TTC549 (cell line): Measurements from ENCODE around the gene CCDC188.

Source experiments
- FAIRE-seq: peaks from 2 replicates; lab custom pipeline; 2012; peaks lifted over from hg19 to GRCh38; lab: Jason Lieb, UNC

Gene CCDC188

GRCh38 chr22:20150381-20151275, at the start of gene CCDC188:
CCDC188 (minus strand) TSS chr22:20151055; CDS start chr22:20150986, 69 bp downstream.
- FAIRE-seq, result no peak

GRCh38 chr22:20199906-20200305, 49.1 kb upstream of the CCDC188 start:
- FAIRE-seq, result no peak

GRCh38 chr22:20199413-20199842, 48.6 kb upstream of the CCDC188 start:
- FAIRE-seq, result no peak

DNA sequence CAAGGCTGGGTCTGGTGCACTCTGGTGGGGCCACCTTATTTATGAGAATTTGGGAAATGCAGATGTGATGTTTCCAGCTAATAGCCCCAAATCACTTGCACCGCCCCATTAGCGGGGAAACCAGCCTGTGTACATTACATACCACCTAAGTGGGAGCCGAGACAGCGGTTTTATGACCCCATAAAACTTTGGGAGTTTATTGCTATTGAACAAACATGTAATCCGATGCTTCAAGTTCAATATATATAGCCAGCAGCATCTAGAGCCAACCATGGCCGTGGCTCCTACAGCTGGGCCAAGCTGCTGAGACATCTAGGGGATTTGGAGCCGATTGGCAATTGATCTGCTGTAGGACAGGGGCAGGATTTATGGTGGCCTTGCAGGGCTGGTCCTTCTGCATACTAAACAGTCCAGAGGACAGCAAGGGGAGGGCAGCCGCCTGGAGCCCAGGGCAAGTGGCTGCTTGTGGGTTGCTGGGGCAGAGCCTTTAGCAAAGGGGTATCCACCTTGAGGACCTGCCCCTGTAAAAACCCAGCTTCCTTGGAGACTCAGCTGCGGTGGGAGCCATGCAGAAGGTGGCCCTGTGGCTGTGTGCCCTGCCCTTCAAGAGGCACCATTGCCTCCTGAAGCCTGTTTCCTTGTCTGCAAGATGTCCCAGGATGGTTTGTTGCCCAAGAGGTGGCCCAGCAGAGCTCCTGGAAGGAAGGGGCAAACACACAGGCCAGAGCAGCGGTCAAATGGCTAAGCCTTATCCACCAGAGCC, 47.9 kb upstream of the CCDC188 start:
- no peak for FAIRE-seq

DNA sequence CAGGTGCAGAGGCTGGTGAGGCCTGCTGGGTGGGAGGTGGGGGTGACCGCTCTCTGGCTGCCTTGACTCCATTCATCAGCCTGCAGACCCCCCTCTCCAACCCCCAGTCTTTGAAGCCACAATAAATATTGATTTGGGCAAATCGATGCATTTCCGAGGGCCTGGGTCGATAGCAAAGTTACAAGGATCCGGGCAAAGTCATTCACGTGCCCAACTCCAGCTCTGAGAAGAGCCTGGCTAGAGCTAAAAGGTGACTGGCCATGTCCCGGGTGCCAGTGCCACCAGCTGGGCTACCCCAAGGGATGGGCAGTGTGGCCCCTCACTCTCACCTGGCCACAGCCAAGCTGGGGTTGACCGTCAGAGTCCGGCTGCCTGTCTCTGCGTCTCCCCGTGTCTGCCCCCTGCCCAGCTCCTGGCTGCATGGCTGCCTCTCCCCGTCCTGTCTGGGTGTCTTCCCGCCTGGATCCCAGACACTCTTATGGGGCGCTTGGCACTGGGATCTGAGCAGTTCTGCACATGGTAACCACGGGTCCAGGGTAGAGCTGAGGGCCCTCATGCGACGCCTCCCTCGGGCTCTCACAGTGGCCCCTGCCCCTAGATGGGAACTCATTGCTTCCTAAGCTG, 46.7 kb upstream of the CCDC188 start:
- no peak for FAIRE-seq

GRCh38 chr22:20196094-20196842, 45.4 kb upstream of the CCDC188 start:
- FAIRE-seq, result no peak

DNA sequence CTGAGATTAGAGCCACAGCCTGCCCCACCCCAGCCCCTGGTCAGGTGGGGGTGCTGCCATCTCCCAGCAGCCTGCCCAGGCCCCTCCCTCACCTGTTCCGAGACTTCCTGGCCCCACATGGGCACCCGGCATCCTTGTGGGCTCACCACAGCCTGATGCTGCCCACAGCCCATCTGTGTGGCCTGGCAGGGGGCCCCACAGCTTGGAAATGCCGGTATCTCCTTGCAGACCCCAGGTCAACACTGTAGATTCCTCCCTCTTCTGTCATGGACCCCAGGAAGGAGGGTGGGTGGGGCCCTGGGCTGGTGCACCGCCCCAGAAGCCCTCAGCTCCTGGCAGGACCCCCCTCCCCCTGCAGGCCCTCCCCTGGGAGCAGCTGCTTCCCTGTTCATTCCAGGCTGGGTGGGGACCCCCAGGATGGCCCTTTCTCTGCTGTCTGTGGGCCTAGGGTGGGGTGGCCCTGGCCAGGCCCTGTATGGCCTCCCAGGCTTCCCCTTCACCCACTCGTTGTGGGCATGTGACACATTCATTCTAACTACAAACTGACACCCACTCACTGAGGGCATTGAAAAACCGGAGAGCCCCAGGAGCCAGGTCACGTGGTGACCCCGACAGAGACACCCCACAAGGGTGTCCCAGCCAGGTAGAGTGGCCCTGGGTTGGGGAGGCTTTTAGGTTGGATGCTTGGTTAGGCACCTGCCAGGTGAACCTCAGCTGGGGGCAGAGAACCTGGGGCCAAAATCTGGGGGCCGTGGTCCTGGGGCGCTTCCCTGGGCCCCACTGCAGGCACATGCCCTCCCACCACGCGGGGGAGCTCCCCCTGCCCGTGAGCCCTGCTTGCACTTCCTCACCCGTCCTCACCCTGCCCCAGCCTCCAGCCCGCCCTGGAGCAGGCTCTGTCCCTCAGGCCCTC, 44.1 kb upstream of the CCDC188 start:
- FAIRE-seq, result no peak

DNA sequence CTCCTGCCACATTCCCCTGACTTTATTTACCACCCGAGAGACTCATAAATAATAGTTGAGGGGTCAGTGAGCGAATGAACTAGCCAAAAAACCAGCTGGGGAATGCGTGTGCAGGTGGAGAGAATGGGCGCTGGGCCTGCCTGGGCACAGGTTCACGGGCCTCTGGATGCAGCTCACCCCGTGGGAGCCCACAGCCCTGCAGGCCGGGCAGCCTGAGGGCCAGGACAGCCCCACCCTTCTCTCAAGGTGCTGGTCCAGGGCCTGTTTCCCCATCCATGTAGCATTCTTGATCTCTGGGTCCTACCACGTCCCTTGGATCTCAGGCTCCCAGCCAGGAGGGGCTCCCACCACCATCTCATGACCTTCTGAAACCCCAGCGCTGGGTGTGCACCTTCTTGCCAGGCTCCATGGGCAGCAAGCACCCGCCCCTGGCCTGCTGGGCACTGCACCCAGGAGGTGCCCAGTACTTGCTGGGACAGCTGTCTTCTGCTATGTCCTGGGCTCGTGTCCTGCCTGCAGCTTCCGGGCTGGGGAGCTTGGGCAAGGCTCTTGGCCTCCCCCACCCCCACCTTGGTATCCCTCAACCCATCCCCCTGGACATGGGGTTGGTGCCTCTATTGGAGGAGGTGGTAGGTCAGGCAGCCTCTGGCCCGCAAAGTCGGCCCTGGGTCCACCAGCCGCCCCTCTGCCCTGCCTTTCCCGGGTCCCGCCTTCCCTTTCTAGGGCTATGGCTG, 43.1 kb upstream of the CCDC188 start:
- FAIRE-seq, result no peak

DNA sequence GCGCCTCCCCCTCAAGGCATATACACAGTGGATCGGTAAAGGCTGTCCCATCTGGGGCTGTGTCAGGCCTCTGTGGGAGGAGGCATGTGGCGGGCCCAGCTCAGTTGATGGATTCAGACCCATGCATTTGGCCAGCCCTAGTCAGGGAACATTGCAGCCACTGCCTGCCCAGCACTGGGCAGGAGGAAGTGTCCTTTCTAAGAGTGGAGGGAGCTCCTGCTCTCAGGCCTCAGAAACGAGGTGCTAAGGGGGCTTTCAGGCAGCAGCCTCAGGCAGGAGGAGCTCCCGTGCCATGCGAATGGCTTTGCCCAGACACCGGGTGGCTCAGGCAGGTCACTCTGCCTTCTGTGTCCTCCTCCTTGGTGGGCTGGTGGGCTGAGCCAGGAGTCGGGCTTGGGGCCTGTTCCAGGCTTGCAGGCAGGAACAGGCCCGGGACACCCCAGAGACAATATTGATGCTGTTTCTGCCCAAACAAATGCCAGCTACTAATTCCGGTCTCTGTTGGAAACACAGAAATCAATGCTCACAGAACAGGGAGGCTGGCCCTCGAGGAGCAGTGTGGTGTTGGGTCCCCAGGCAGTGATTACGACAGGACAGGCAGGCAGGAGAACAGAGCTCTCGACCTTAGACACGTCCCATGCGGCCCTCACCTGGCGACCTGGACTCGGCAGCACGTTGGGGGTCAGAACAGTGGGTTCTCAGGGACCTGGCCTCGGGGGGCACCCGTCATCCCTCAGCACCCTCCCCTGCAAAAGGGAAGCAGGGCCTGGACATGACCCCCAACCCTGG, 42.3 kb upstream of the CCDC188 start:
- no peak for FAIRE-seq

- no peak for FAIRE-seq
Observed at GRCh38 chr22:20192293-20192971, 41.6 kb upstream of the CCDC188 start.

DNA sequence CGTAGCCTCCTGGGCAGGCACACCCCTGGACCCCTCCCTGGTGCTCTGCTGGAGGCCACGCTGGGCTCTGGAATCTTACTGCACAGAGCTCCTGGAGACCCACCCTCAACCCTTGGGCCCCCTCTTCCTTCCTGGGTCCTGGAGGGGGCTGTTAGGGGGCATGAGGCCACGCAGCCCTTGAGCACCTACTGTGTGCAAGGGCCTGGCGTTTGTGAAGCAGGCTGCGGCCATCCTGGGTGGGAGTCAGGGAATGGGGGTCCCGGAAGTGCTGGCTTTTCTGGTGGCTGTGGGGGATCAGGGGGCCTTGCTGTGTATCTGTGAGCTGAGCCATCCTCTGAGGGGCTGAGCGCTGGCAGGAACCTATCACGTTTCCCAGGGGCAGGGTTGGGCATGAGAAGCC, 40.9 kb upstream of the CCDC188 start:
- FAIRE-seq, result no peak

GRCh38 chr22:20191000-20191515, 40.2 kb upstream of the CCDC188 start:
- FAIRE-seq, result no peak

DNA sequence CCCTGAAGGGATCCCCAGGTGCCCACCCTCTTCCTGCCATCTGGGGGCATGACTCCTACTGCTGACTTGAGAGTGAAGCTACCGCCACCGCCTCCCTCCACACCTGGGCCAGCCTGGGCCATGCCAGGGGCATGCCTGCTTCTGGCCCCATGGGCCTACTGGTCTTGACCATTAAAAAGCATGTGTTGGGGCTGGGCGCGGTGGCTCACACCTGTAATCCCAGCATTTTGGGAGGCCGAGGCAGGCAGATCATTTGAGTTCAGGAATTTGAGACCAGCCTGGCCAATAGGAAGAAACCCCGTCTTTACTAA, 37.7 kb upstream of the CCDC188 start:
- no peak for FAIRE-seq

DNA sequence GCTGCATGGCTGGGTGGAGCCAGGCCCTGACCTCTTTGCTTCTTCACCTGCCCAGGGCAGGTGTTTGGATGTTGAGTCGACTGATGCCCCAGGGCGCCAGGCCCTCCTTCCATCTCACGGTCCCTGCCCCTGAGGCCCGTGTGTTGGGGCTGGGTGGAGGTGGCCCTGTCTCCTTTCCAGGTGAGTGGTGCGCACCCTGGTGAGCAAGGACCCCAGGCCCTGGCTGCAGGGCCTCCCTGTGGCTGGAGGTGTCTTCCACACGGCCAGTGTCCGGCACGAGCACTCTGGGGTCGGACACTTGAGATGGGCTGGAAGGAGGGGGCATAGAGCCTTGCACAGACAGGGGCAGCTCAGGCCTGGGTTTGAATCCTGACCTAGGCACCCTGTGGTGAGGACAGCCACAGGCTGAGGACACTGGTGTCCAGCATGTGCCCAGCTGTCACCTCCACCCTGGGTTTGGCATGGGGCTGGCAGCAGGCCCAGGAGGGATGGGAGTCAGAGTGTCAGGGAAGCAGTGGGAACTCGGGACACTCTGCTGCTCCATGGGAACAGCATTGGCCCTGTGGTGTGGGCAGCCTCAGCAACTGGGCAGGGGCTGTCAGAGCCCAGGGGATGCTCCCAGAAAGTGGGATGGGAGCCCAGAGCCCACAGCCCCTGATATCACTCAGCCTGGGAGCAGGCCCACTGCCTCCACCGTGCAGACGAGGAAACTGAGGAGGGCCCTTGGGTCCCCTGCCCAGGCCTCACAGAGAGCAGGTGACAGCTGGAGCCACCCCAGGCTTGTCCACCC, 37.1 kb upstream of the CCDC188 start:
- no peak for FAIRE-seq

- no peak for FAIRE-seq
Observed at GRCh38 chr22:20186871-20187546, 36.2 kb upstream of the CCDC188 start.

DNA sequence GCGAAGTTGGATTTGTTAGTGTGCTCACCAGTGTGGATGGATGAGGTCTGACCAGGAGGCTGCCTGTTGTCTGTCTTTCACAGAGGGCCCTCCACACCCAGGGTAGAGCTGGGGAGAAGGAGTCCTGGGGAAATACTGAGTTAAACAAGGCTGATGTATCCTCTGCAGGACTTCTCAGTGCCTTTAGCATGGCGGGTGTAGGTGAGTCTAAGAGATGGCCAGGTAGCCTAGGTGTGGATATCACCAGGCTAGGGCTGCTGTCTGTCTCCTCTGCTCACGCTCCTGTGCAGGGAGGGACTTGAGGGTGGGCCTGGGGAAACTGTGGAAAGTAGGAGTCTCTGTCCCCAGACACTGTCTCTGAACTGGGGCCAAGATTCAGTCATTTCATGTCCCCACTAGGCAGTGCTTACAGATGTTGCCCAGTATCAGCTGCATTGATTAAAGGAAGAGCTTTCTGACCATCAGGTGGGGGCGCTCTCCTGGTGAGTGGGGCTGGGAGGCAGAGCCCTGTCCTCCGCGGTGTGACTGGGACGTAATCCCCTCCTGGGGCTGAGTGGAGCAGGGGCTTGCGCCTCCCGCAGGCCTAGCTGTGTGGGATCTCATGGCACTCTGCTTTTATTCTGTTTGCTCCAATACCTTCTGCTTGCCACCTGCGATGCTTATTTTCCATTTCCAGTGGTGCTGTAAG, 35.5 kb upstream of the CCDC188 start:
- FAIRE-seq, result no peak

DNA sequence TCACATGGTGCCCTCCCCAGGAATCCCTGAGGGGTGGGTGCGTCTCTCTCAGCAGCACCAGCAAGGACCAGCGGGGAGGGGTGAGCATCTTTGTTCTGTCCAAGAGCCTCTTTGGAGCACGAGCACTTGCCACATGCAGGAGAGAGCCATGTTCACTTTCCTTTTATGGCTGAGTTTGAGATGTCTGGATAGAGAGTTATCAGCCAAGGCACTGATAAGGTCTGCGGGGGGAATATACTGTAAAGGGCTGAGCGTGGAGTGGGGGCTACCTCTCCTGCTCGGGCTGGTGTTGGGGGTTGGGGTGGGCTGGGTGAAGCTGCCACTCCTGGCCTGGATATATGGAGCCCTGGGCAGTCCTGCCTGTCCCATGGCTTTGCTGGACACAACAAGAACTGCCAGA, 34.9 kb upstream of the CCDC188 start:
- no peak for FAIRE-seq
